GM21423 (cell line): ENCODE data around the gene FDXR.

Source experiments
- ATAC-seq: cut with Tn5 transposase; IDR thresholded peaks from one replicate; pipeline ENCODE4 v1.9.1; 2021; ENCODE audit warnings: mild to moderate bottlenecking, moderate library complexity; ENCODE audit not compliant: unreplicated experiment

FDXR gene

GRCh38 chr17:74901353-74902135 lies 28.8 kb upstream of the FDXR start:
- ATAC-seq, result no peak

- no peak for ATAC-seq
These were observed 27.4 kb upstream of the FDXR start for GRCh38 chr17:74900208-74900607.

- ATAC-seq, result no peak
These were observed 25.7 kb upstream of the FDXR start for GRCh38 chr17:74898376-74898946.

- ATAC-seq, result no peak
These were observed 21.3 kb upstream of the FDXR start for GRCh38 chr17:74893936-74894671.

- no peak for ATAC-seq
These were observed 20.4 kb upstream of the FDXR start, which contains the start of gene FADS6 for GRCh38 chr17:74892974-74893911. Gene FADS6 (minus strand): TSS chr17:74893633. CDS start chr17:74893595, 38 bp downstream.

- ATAC-seq, result no peak
These were observed 19.4 kb upstream of the FDXR start for GRCh38 chr17:74892013-74892841.

- ATAC-seq, result no peak
These were observed 17.8 kb upstream of the FDXR start for GRCh38 chr17:74890554-74890953.

GRCh38 chr17:74888469-74888868 lies 15.7 kb upstream of the FDXR start:
- ATAC-seq, result no peak

- no peak for ATAC-seq
These were observed 10.5 kb upstream of the FDXR start for GRCh38 chr17:74883241-74883745.

GRCh38 chr17:74882517-74883240 lies 9.9 kb upstream of the FDXR start:
- no peak for ATAC-seq

- no peak for ATAC-seq
These were observed 8.3 kb upstream of the FDXR start for GRCh38 chr17:74881073-74881472.

- ATAC-seq, result no peak
These were observed 6.5 kb upstream of the FDXR start for GRCh38 chr17:74879308-74879707.

GRCh38 chr17:74878658-74879057 lies 5.9 kb upstream of the FDXR start:
- no peak for ATAC-seq

GRCh38 chr17:74877592-74878548 lies 5.1 kb upstream of the FDXR start:
- ATAC-seq, result no peak

- ATAC-seq, result no peak
These were observed 3.3 kb upstream of the FDXR start for GRCh38 chr17:74875977-74876593.

- ATAC-seq, result no peak
These were observed 2.6 kb upstream of the FDXR start for GRCh38 chr17:74875155-74875976.

GRCh38 chr17:74874615-74875037 lies 1.8 kb upstream of the FDXR start:
- no peak for ATAC-seq
